Uterus (tissue), 2 donors: ENCODE measurements around the gene MAPK9.

Source experiments
- CTCF ChIP-seq, 4 experiments: fragments of 200-600 bp in 2 of 4; fragments of 450-650 bp in 2 of 4; sonication (generic) in 2 of 4; IDR thresholded peaks; one replicate each; pipeline ENCODE4 v1.5.1; 2016 to 2019; ENCODE audit warnings: antibody characterized with exemption in 4 of 4, mild to moderate bottlenecking in 2 of 4, moderate library complexity in 1 of 4
- POLR2A ChIP-seq, 2 donors: fragments of 450-650 bp; IDR thresholded peaks; one replicate each; pipeline ENCODE4 v1.6.1; 2016; ENCODE audit warnings: antibody characterized with exemption in 2 of 2, mild to moderate bottlenecking in 1 of 2, moderate library complexity in 1 of 2

GRCh38 chr5:180334751-180335613 lies 43.1 kb upstream of the MAPK9 start:
- no peak for TF ChIP-seq CTCF (IDR thresholded peaks at IDR 0.05)
- no peak for TF ChIP-seq POLR2A (IDR thresholded peaks at IDR 0.05)
